HepG2 (cell line): Measurements from ENCODE around the gene THOP1. TPM values are rescaled to one million over a fixed set of nuclear protein-coding genes. Genes with fewer than 3 reads are reported as not detected.

Experiments
- ARNTL ChIP-seq: sonication (generic); formaldehyde crosslinking; IDR thresholded peaks from 2 replicates; pipeline ENCODE4 v1.4.0; 2020; ENCODE audit warnings: mild to moderate bottlenecking, missing genetic modification reagents
- ATF2 ChIP-seq: sonication (generic); formaldehyde crosslinking; IDR thresholded peaks from 2 replicates; pipeline ENCODE4 v1.4.0; 2020; ENCODE audit warnings: missing genetic modification reagents
- CREB3 ChIP-seq: sonication (generic); formaldehyde crosslinking; IDR thresholded peaks from 2 replicates; pipeline ENCODE4 v1.5.0; 2020; ENCODE audit warnings: missing genetic modification reagents
- EEA1 ChIP-seq: sonication (generic); formaldehyde crosslinking; IDR thresholded peaks from 2 replicates; pipeline ENCODE4 v1.5.1; 2020; ENCODE audit warnings: mild to moderate bottlenecking, missing genetic modification reagents, borderline replicate concordance
- HCFC1 ChIP-seq: fragments of 150-350 bp; IDR thresholded peaks from 2 replicates; pipeline ENCODE4 v1.6.1; 2014; ENCODE audit warnings: low read depth, low read length
- KDM3A ChIP-seq: IDR thresholded peaks from 2 replicates; pipeline ENCODE4 v1.6.1; 2018; ENCODE audit warnings: low read depth, missing compliant biosample characterization
- KDM5A ChIP-seq: fragments of 200-600 bp; sonication (generic); IDR thresholded peaks from 2 replicates; pipeline ENCODE4 v1.7.0; 2018; ENCODE audit warnings: antibody characterized with exemption, mild to moderate bottlenecking, low read length, borderline replicate concordance
- MAZ ChIP-seq, 2 experiments: sonication (generic) in 1 of 2; formaldehyde crosslinking in 1 of 2; IDR thresholded peaks; 2 replicates each; pipeline versions ENCODE4 v1.5.0 to v1.6.1; 2012 to 2020; ENCODE audit warnings: low read depth in 2 of 2, mild to moderate bottlenecking in 2 of 2, borderline replicate concordance in 1 of 2, improper control_type of control experiment in 1 of 2, low read length in 1 of 2, missing genetic modification reagents in 1 of 2, moderate library complexity in 1 of 2
- MYC ChIP-seq: sonication (generic); formaldehyde crosslinking; IDR thresholded peaks from 2 replicates; pipeline ENCODE4 v1.9.0; 2021; ENCODE audit warnings: missing genetic modification reagents, borderline replicate concordance
- NBN ChIP-seq: fragments of 450-650 bp; conservative IDR thresholded peaks from 2 replicates; pipeline ENCODE4 v1.6.1; 2017
- NFYC ChIP-seq: IDR thresholded peaks from 2 replicates; pipeline ENCODE4 v1.6.1; 2016; ENCODE audit warnings: missing genetic modification reagents, missing compliant biosample characterization
- NR1H2 ChIP-seq: sonication (generic); formaldehyde crosslinking; IDR thresholded peaks from 2 replicates; pipeline ENCODE4 v1.8.1; 2022; ENCODE audit warnings: low read depth, missing genetic modification reagents, borderline replicate concordance
- RBM39 ChIP-seq: fragments of 200-400 bp; formaldehyde crosslinking; IDR thresholded peaks from one replicate; pipeline ENCODE4 v1.6.1; 2018; ENCODE audit warnings: antibody characterized with exemption, mild to moderate bottlenecking, low read depth, low read length; ENCODE audit not compliant: poor library complexity, severe bottlenecking
- RXRB ChIP-seq: IDR thresholded peaks from 2 replicates; pipeline ENCODE4 v1.6.1; 2016; ENCODE audit warnings: borderline replicate concordance, missing genetic modification reagents, missing compliant biosample characterization
- SNRNP70 ChIP-seq: fragments of 200-400 bp; formaldehyde crosslinking; IDR thresholded peaks from 2 replicates; pipeline ENCODE4 v1.6.1; 2017; ENCODE audit warnings: mild to moderate bottlenecking, low read depth, low read length, moderate library complexity
- SRY ChIP-seq: sonication (generic); formaldehyde crosslinking; IDR thresholded peaks from 2 replicates; pipeline ENCODE4 v1.8.0; 2022; ENCODE audit warnings: mild to moderate bottlenecking, missing genetic modification reagents
- THAP11 ChIP-seq: IDR thresholded peaks from 2 replicates; pipeline ENCODE4 v1.6.1; 2016; ENCODE audit warnings: missing biosample characterization, missing genetic modification reagents
- ZBTB8A ChIP-seq: sonication (generic); formaldehyde crosslinking; IDR thresholded peaks from 2 replicates; pipeline ENCODE4 v1.4.0; 2020; ENCODE audit warnings: mild to moderate bottlenecking, low read depth, missing genetic modification reagents, borderline replicate concordance
- ZC3H13 ChIP-seq: sonication (generic); formaldehyde crosslinking; IDR thresholded peaks from 2 replicates; pipeline ENCODE4 v1.8.1; 2023; ENCODE audit warnings: mild to moderate bottlenecking, missing genetic modification reagents, moderate library complexity
- ZNF331 ChIP-seq: sonication (generic); formaldehyde crosslinking; IDR thresholded peaks from 2 replicates; pipeline ENCODE4 v1.4.0; 2020; ENCODE audit warnings: missing genetic modification reagents
- ZNF333 ChIP-seq: sonication (generic); formaldehyde crosslinking; IDR thresholded peaks from 2 replicates; pipeline ENCODE4 v1.4.0; 2020; ENCODE audit warnings: mild to moderate bottlenecking, missing genetic modification reagents, borderline replicate concordance
- ZNF484 ChIP-seq: sonication (generic); formaldehyde crosslinking; IDR thresholded peaks from 2 replicates; pipeline ENCODE4 v1.5.1; 2020; ENCODE audit warnings: mild to moderate bottlenecking, low read depth, missing genetic modification reagents, borderline replicate concordance
- ZNF510 ChIP-seq: sonication (generic); formaldehyde crosslinking; IDR thresholded peaks from 2 replicates; pipeline ENCODE4 v1.4.0; 2020; ENCODE audit warnings: low read depth, mild to moderate bottlenecking, missing genetic modification reagents
- ZNF530 ChIP-seq: sonication (generic); formaldehyde crosslinking; IDR thresholded peaks from 2 replicates; pipeline ENCODE4 v1.5.0; 2020; ENCODE audit warnings: low read depth, mild to moderate bottlenecking, missing genetic modification reagents
- ZNF563 ChIP-seq: sonication (generic); formaldehyde crosslinking; IDR thresholded peaks from 2 replicates; pipeline ENCODE4 v1.8.0; 2022; ENCODE audit warnings: mild to moderate bottlenecking, moderate library complexity, missing genetic modification reagents
- ZNF740 ChIP-seq: sonication (generic); formaldehyde crosslinking; IDR thresholded peaks from 2 replicates; pipeline ENCODE4 v1.4.0; 2020; ENCODE audit warnings: missing genetic modification reagents
- ZNF776 ChIP-seq: sonication (generic); formaldehyde crosslinking; IDR thresholded peaks from 2 replicates; pipeline ENCODE4 v1.4.0; 2020; ENCODE audit warnings: mild to moderate bottlenecking, missing genetic modification reagents
- ZNF781 ChIP-seq: sonication (generic); formaldehyde crosslinking; IDR thresholded peaks from 2 replicates; pipeline ENCODE4 v1.5.1; 2020; ENCODE audit warnings: borderline replicate concordance, mild to moderate bottlenecking, missing genetic modification reagents; ENCODE audit errors: not compliant biosample characterization
- ZNF782 ChIP-seq: sonication (generic); formaldehyde crosslinking; IDR thresholded peaks from 2 replicates; pipeline ENCODE4 v1.4.0; 2020; ENCODE audit warnings: missing genetic modification reagents, mild to moderate bottlenecking, borderline replicate concordance
- polyA plus RNA-seq, 8 experiments: library from polyadenylated mRNA; depleted of rRNA in 3 of 8; stranded (reverse) in 7 of 8; unstranded in 1 of 8; fragments of >200 nt; fragmentation: Illumina TruSeq in 4 of 8; extraction: Trizol in 4 of 8; gene quantifications; 2 replicates each; pipeline versions ENCODE4 v1.2.1 to v1.2.3, GENCODE V29; 2011 to 2016; ENCODE audit warnings: low read depth in 4 of 8, missing spikeins in 1 of 8, mixed read lengths in 1 of 8; ENCODE audit not compliant: insufficient read depth in 1 of 8
- total RNA-seq, 5 experiments: library from RNA; depleted of rRNA; stranded (reverse); fragments of >200 nt; fragmentation: Illumina TruSeq; extraction: Trizol; gene quantifications; 2 replicates each; pipeline ENCODE4 v1.2.3, GENCODE V29; 2016; ENCODE audit warnings: low read depth in 1 of 5

THOP1 gene
- total and polyA plus RNA-seq, 2 of the 13 experiments (the other 11 are each of a cell fraction or from before 2014, with no cell fraction given), result 74.4 to 116 TPM

GRCh38 chr19:2819540-2820111 is 34.3 kb downstream of the THOP1 start, which contains the start of gene ZNF554 (continued):
- TF ChIP-seq SRY (CRISPR knock-in tag) (no peak), ZNF781 (CRISPR knock-in tag) (no peak), ARNTL (peak; percentile 69; the same call in 1 of the 2 replicates), HCFC1 (peak; percentile 99), KDM5A (no peak), ZNF333 (peak; percentile 36; the same call in 1 of the 2 replicates), ZNF331 (CRISPR knock-in tag) (peak; percentile 70), EEA1 (CRISPR knock-in tag) (no peak), MAZ (IDR thresholded peaks at IDR 0.05; ENCODE audit: borderline replicate concordance, low read depth, low read length) (peak; percentile 61; the same call in 1 of the 2 replicates), MAZ (CRISPR knock-in tag; IDR thresholded peaks at IDR 0.05; ENCODE audit: low read depth) (peak; percentile 64; the same call in 1 of the 2 replicates), ZC3H13 (CRISPR knock-in tag) (peak; percentile 72), THAP11 (peak; percentile 100), ZNF530 (no peak), ZBTB8A (CRISPR knock-in tag) (no peak), CREB3 (no peak), ZNF782 (CRISPR knock-in tag) (no peak; the same call in 1 of the 2 replicates), ZNF776 (no peak), RXRB (CRISPR knock-in tag) (peak; percentile 72; the same call in 1 of the 2 replicates), RBM39 (peak; percentile 63), MYC (CRISPR knock-in tag) (peak; percentile 88), NFYC (CRISPR knock-in tag) (peak; percentile 64; the same call in 1 of the 2 replicates), ZNF510 (CRISPR knock-in tag) (peak; percentile 78; the same call in 1 of the 2 replicates), ATF2 (CRISPR knock-in tag) (peak; percentile 79; the same call in 1 of the 2 replicates), ZNF484 (CRISPR knock-in tag) (no peak), SNRNP70 (no peak), ZNF740 (CRISPR knock-in tag) (no peak), KDM3A (CRISPR knock-in tag) (peak; percentile 90; the same call in 1 of the 2 replicates), NR1H2 (no peak), NBN (no peak), ZNF563 (CRISPR knock-in tag) (no peak; the same call in 1 of the 2 replicates)
